DND-41 (cell line): ENCODE results near the gene PDXDC1.

Experiments
- EZH2 ChIP-seq: IDR thresholded peaks from 3 replicates; pipeline ENCODE4 v1.6.1; 2012; ENCODE audit warnings: borderline replicate concordance, low read depth, mild to moderate bottlenecking, moderate library complexity, low read length, inconsistent platforms; ENCODE audit not compliant: severe bottlenecking
- TF ChIP-seq, protein P1 (sequence below): IDR thresholded peaks from 2 replicates; pipeline ENCODE4 v1.5.1; 2012; ENCODE audit warnings: borderline replicate concordance, low read length, moderate library complexity, mild to moderate bottlenecking; ENCODE audit not compliant: poor library complexity, severe bottlenecking; ENCODE audit errors: extremely low read depth

DNA sequence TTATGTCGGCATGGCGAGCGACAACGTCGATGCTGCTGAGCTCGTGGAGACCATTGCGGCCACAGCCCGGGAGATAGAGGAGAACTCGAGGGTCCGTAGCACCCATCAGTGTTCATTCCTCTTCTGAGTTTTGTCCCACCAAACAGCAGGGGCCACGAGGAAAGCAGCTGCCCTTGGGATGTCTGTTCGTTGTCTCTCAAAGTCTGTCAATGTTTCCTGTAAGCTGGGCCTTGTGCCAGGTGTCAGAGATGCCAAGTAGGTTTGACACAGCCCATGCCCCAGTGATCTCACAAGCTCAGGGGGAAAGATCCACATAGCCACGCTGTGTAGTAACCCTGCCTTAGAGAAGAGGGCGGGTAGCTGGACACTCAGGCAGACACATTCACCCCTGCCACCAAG lies 58.5 kb downstream of the PDXDC1 start:
- TF ChIP-seq, protein P1, sequence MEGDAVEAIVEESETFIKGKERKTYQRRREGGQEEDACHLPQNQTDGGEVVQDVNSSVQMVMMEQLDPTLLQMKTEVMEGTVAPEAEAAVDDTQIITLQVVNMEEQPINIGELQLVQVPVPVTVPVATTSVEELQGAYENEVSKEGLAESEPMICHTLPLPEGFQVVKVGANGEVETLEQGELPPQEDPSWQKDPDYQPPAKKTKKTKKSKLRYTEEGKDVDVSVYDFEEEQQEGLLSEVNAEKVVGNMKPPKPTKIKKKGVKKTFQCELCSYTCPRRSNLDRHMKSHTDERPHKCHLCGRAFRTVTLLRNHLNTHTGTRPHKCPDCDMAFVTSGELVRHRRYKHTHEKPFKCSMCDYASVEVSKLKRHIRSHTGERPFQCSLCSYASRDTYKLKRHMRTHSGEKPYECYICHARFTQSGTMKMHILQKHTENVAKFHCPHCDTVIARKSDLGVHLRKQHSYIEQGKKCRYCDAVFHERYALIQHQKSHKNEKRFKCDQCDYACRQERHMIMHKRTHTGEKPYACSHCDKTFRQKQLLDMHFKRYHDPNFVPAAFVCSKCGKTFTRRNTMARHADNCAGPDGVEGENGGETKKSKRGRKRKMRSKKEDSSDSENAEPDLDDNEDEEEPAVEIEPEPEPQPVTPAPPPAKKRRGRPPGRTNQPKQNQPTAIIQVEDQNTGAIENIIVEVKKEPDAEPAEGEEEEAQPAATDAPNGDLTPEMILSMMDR = no peak
- no peak for TF ChIP-seq EZH2
